ENCODE results near the gene YWHAB.

Gene YWHAB

GRCh38 chr20:44885392-44886265 is at the start of gene YWHAB:
Gene YWHAB, plus strand, starts transcription at chr20:44885705. Its CDS starts 15,829 bp downstream, at chr20:44901534.
- TF ChIP-seq SUZ12 (IDR thresholded peaks at IDR 0.05; ENCODE audit: extremely low read depth, insufficient read depth, insufficient read length) (no peak), ZNF274 (IDR thresholded peaks at IDR 0.05; ENCODE audit: low read depth, low read length) (no peak), YY1 (IDR thresholded peaks at IDR 0.05; ENCODE audit: insufficient read depth, insufficient read length) (no peak)
- H3K9me3 ChIP-seq (ENCODE audit: insufficient read depth, low read length) = no peaks in the 10 kb centered on the region
- H3K4me3 ChIP-seq (ENCODE audit: insufficient read length, low read depth) = peak within 1 kb of the TSS; percentile 89
- peak within 1 kb of the TSS; percentile 94 for H3K9ac ChIP-seq (ENCODE audit: insufficient read length, low read depth)
- H3K4me1 ChIP-seq (ENCODE audit: insufficient read depth, insufficient read length) = peaks cover 2% of the 10 kb centered on the region
- DNase-seq (ENCODE audit: low read depth, low spot score) = peak; percentile 98
- H3K36me3 ChIP-seq (ENCODE audit: insufficient read depth, insufficient read length, low read length) = peaks cover 32% of the 10 kb centered on the region
- H3K27me3 ChIP-seq (ENCODE audit: insufficient read depth, insufficient read length) = no peaks in the 10 kb centered on the region

- Histone ChIP-seq H3K4me1 (ENCODE audit: insufficient read depth, insufficient read length) (no peaks in the 10 kb centered on the region), H3K9me3 (ENCODE audit: insufficient read depth, low read length) (no peaks in the 10 kb centered on the region), H3K9ac (ENCODE audit: insufficient read length, low read depth) (no peak overlapping the region), H3K27me3 (ENCODE audit: insufficient read depth, insufficient read length) (no peaks in the 10 kb centered on the region), H3K36me3 (ENCODE audit: insufficient read depth, insufficient read length, low read length) (no peaks in the 10 kb centered on the region), H3K4me3 (ENCODE audit: insufficient read length, low read depth) (no peak overlapping the region)
- no peak for DNase-seq (ENCODE audit: low read depth, low spot score)
- TF ChIP-seq SUZ12 (IDR thresholded peaks at IDR 0.05; ENCODE audit: extremely low read depth, insufficient read depth, insufficient read length) (no peak), YY1 (IDR thresholded peaks at IDR 0.05; ENCODE audit: insufficient read depth, insufficient read length) (no peak), ZNF274 (IDR thresholded peaks at IDR 0.05; ENCODE audit: low read depth, low read length) (no peak)
Observed at GRCh38 chr20:44836601-44837120, 48.8 kb upstream of the YWHAB start.

- no peaks in the 10 kb centered on the region for H3K4me1 ChIP-seq (ENCODE audit: insufficient read depth, insufficient read length)
- no peak for TF ChIP-seq YY1 (IDR thresholded peaks at IDR 0.05; ENCODE audit: insufficient read depth, insufficient read length)
- no peak for TF ChIP-seq ZNF274 (IDR thresholded peaks at IDR 0.05; ENCODE audit: low read depth, low read length)
- TF ChIP-seq SUZ12 (IDR thresholded peaks at IDR 0.05; ENCODE audit: extremely low read depth, insufficient read depth, insufficient read length) = no peak
- no peaks in the 10 kb centered on the region for H3K36me3 ChIP-seq (ENCODE audit: insufficient read depth, insufficient read length, low read length)
- DNase-seq (ENCODE audit: low read depth, low spot score) = no peak
- H3K9me3 ChIP-seq (ENCODE audit: insufficient read depth, low read length) = no peaks in the 10 kb centered on the region
- H3K27me3 ChIP-seq (ENCODE audit: insufficient read depth, insufficient read length) = no peaks in the 10 kb centered on the region
- H3K4me3 ChIP-seq (ENCODE audit: insufficient read length, low read depth) = no peak overlapping the region
- H3K9ac ChIP-seq (ENCODE audit: insufficient read length, low read depth) = no peak overlapping the region
Observed at GRCh38 chr20:44837946-44838345, 47.6 kb upstream of the YWHAB start.

DNA sequence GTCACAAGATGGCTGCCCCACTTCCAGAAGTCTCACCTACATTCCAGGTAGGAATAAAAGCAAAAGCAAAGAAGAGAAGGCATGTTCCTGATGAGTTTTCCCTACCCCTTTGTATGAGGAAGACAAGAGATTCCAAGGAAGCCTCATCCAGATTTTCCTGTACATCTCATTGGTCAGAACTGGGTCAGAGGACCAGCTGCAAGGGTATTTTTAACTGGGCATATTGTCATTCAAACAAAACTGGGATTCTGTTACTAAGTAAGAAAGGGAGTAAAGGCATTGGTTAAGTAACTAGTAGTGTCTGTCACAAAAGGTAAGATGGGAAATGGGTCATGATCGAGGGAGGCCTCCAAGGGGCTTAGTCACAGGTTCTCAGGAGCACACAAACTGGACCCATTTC is 47.0 kb upstream of the YWHAB start:
- H3K4me3 ChIP-seq (ENCODE audit: insufficient read length, low read depth) = no peak overlapping the region
- H3K9ac ChIP-seq (ENCODE audit: insufficient read length, low read depth) = no peak overlapping the region
- no peaks in the 10 kb centered on the region for H3K27me3 ChIP-seq (ENCODE audit: insufficient read depth, insufficient read length)
- H3K4me1 ChIP-seq (ENCODE audit: insufficient read depth, insufficient read length) = no peaks in the 10 kb centered on the region
- H3K36me3 ChIP-seq (ENCODE audit: insufficient read depth, insufficient read length, low read length) = no peaks in the 10 kb centered on the region
- TF ChIP-seq ZNF274 (IDR thresholded peaks at IDR 0.05; ENCODE audit: low read depth, low read length) (no peak), YY1 (IDR thresholded peaks at IDR 0.05; ENCODE audit: insufficient read depth, insufficient read length) (no peak), SUZ12 (IDR thresholded peaks at IDR 0.05; ENCODE audit: extremely low read depth, insufficient read depth, insufficient read length) (no peak)
- H3K9me3 ChIP-seq (ENCODE audit: insufficient read depth, low read length) = no peaks in the 10 kb centered on the region
- DNase-seq (ENCODE audit: low read depth, low spot score) = no peak

DNA sequence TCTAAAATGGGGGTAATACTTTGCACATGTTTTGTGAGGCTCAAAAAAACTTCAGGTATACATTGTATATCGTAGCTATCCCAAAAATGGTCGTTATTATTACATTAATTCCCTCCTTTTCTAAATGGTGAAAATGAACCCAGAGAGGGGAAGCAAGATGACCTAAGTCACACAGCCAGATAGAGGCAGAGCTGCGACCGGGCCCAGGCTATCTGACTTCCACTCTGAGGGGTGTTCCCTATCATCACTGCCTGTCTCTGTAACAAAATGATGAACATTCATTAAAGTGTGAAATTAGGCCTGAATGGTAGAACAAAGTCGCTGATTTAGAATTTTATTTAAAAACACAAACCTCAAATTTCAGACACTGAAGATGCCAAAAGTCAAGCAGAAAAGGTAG is 46.0 kb upstream of the YWHAB start:
- no peaks in the 10 kb centered on the region for H3K27me3 ChIP-seq (ENCODE audit: insufficient read depth, insufficient read length)
- H3K9me3 ChIP-seq (ENCODE audit: insufficient read depth, low read length) = no peaks in the 10 kb centered on the region
- H3K9ac ChIP-seq (ENCODE audit: insufficient read length, low read depth) = no peak overlapping the region
- no peaks in the 10 kb centered on the region for H3K36me3 ChIP-seq (ENCODE audit: insufficient read depth, insufficient read length, low read length)
- no peak for DNase-seq (ENCODE audit: low read depth, low spot score)
- TF ChIP-seq SUZ12 (IDR thresholded peaks at IDR 0.05; ENCODE audit: extremely low read depth, insufficient read depth, insufficient read length) = no peak
- no peak for TF ChIP-seq ZNF274 (IDR thresholded peaks at IDR 0.05; ENCODE audit: low read depth, low read length)
- TF ChIP-seq YY1 (IDR thresholded peaks at IDR 0.05; ENCODE audit: insufficient read depth, insufficient read length) = no peak
- H3K4me3 ChIP-seq (ENCODE audit: insufficient read length, low read depth) = no peak overlapping the region
- no peaks in the 10 kb centered on the region for H3K4me1 ChIP-seq (ENCODE audit: insufficient read depth, insufficient read length)

DNA sequence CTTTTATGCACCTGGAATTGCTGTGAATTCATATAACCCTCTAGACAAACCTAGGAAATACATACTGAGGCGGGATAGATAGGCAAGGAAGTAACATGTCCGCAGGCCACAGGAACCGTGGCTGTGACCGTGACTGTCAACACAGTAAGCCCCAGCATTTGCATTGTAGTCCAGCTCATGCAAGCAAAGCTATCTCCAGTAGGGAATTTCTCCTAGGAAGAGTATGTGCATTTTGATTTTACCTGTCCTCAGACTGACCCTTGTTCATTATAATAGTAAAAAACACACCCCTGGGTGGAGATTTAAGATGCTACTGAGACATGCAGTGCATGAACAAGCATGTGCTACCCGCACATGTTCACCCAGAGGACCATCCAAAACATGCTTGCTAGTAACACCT is 44.7 kb upstream of the YWHAB start:
- H3K9me3 ChIP-seq (ENCODE audit: insufficient read depth, low read length) = no peaks in the 10 kb centered on the region
- no peak overlapping the region for H3K4me3 ChIP-seq (ENCODE audit: insufficient read length, low read depth)
- no peaks in the 10 kb centered on the region for H3K36me3 ChIP-seq (ENCODE audit: insufficient read depth, insufficient read length, low read length)
- H3K27me3 ChIP-seq (ENCODE audit: insufficient read depth, insufficient read length) = no peaks in the 10 kb centered on the region
- DNase-seq (ENCODE audit: low read depth, low spot score) = no peak
- no peak overlapping the region for H3K9ac ChIP-seq (ENCODE audit: insufficient read length, low read depth)
- TF ChIP-seq SUZ12 (IDR thresholded peaks at IDR 0.05; ENCODE audit: extremely low read depth, insufficient read depth, insufficient read length) = no peak
- TF ChIP-seq YY1 (IDR thresholded peaks at IDR 0.05; ENCODE audit: insufficient read depth, insufficient read length) = no peak
- no peak for TF ChIP-seq ZNF274 (IDR thresholded peaks at IDR 0.05; ENCODE audit: low read depth, low read length)
- H3K4me1 ChIP-seq (ENCODE audit: insufficient read depth, insufficient read length) = no peaks in the 10 kb centered on the region

GRCh38 chr20:44841955-44842354 is 43.5 kb upstream of the YWHAB start:
- Histone ChIP-seq H3K4me3 (ENCODE audit: insufficient read length, low read depth) (no peak overlapping the region), H3K9me3 (ENCODE audit: insufficient read depth, low read length) (no peaks in the 10 kb centered on the region), H3K27me3 (ENCODE audit: insufficient read depth, insufficient read length) (no peaks in the 10 kb centered on the region), H3K36me3 (ENCODE audit: insufficient read depth, insufficient read length, low read length) (no peaks in the 10 kb centered on the region), H3K4me1 (ENCODE audit: insufficient read depth, insufficient read length) (no peaks in the 10 kb centered on the region), H3K9ac (ENCODE audit: insufficient read length, low read depth) (no peak overlapping the region)
- no peak for DNase-seq (ENCODE audit: low read depth, low spot score)
- TF ChIP-seq ZNF274 (IDR thresholded peaks at IDR 0.05; ENCODE audit: low read depth, low read length) (no peak), SUZ12 (IDR thresholded peaks at IDR 0.05; ENCODE audit: extremely low read depth, insufficient read depth, insufficient read length) (no peak), YY1 (IDR thresholded peaks at IDR 0.05; ENCODE audit: insufficient read depth, insufficient read length) (no peak)
